Immature natural killer cell (primary cell): ENCODE results near the gene SMCHD1. TPM values are rescaled to one million over a fixed set of nuclear protein-coding genes. Genes with fewer than 3 reads are reported as not detected.
A peak's percentile ranks its signal among the peaks of the same experiment; 100 is the strongest.
"Not testable (repeated sequence)": the region's sequence is repeated elsewhere in the genome, so short reads cannot be mapped to it uniquely, and the experiment has no call there.

Experiments used
- DNase-seq, 3 donors: peaks; one replicate each; pipeline ENCODE4 v3.0.0; 2022; ENCODE audit warnings: mixed read lengths in 1 of 3
- H3K27ac Mint-ChIP-seq, 6 donors: one replicate each; pipeline ENCODE4 v1.8.0; 2020; ENCODE audit warnings: mixed read lengths in 6 of 6, mild to moderate bottlenecking in 5 of 6, inconsistent platforms in 4 of 6, moderate library complexity in 3 of 6
- H3K27me3 Mint-ChIP-seq, 3 donors: one replicate each; pipeline ENCODE4 v1.8.0; 2020 to 2021; ENCODE audit warnings: low read depth in 3 of 3, mild to moderate bottlenecking in 3 of 3, mixed read lengths in 3 of 3, moderate library complexity in 3 of 3, inconsistent platforms in 1 of 3
- H3K36me3 Mint-ChIP-seq, 3 donors: one replicate each; pipeline ENCODE4 v1.8.0; 2020; ENCODE audit warnings: mixed read lengths in 3 of 3, inconsistent platforms in 2 of 3, mild to moderate bottlenecking in 2 of 3
- H3K4me1 Mint-ChIP-seq, 2 donors: one replicate each; pipeline ENCODE4 v1.8.0; 2020; ENCODE audit warnings: inconsistent platforms in 2 of 2, mild to moderate bottlenecking in 2 of 2, mixed read lengths in 2 of 2, moderate library complexity in 1 of 2
- H3K4me3 Mint-ChIP-seq, 5 donors: one replicate each; pipeline ENCODE4 v1.8.0; 2020; ENCODE audit warnings: mild to moderate bottlenecking in 5 of 5, mixed read lengths in 5 of 5, inconsistent platforms in 3 of 5, moderate library complexity in 3 of 5
- H3K9me3 Mint-ChIP-seq, 6 donors: one replicate each; pipeline ENCODE4 v1.8.0; 2020; ENCODE audit warnings: mild to moderate bottlenecking in 6 of 6, mixed read lengths in 6 of 6, inconsistent platforms in 4 of 6, moderate library complexity in 3 of 6
- polyA plus RNA-seq, 3 donors: library from polyadenylated mRNA; unstranded; fragments of 300-500 nt; fragmentation: Illumina TruSeq; gene quantifications; one replicate each; pipeline ENCODE4 v1.2.3, GENCODE V29; 2021

The SMCHD1 gene
- polyA plus RNA-seq, 3 donors from 2014 or later: 13.9 to 31.0 (median 17.8) TPM

GRCh38 chr18:2642771-2643170 is 12.8 kb upstream of the SMCHD1 start:
- Mint-ChIP-seq H3K4me3 (peak overlapping the region in 3 of 5 donors; percentile 17 to 41 (median 21)), H3K4me1 (peaks cover 34 to 41% of the 10 kb centered on the region in 2 donors), H3K36me3 (peaks cover 0 to 5% (median 0%) of the 10 kb centered on the region in 3 donors), H3K9me3 (no peaks in the 10 kb centered on the region), H3K27me3 (peaks cover 1 to 3% (median 1%) of the 10 kb centered on the region in 3 donors), H3K27ac (peak overlapping the region in 1 of 6 donors; percentile 82)
- DNase-seq: no peak

GRCh38 chr18:2644535-2644934 is 11.0 kb upstream of the SMCHD1 start:
- DNase-seq: no peak
- no peak overlapping the region for H3K4me3 Mint-ChIP-seq
- peaks cover 19 to 26% of the 10 kb centered on the region in 2 donors for H3K4me1 Mint-ChIP-seq
- H3K36me3 Mint-ChIP-seq: peaks cover 0 to 5% (median 0%) of the 10 kb centered on the region in 3 donors
- H3K27me3 Mint-ChIP-seq: peaks cover 0 to under 1% (median 0%) of the 10 kb centered on the region in 3 donors
- H3K27ac Mint-ChIP-seq: no peak overlapping the region
- H3K9me3 Mint-ChIP-seq: no peaks in the 10 kb centered on the region

- no peak overlapping the region for H3K27ac Mint-ChIP-seq
- H3K4me1 Mint-ChIP-seq: peaks cover 14 to 19% of the 10 kb centered on the region in 2 donors
- H3K27me3 Mint-ChIP-seq: peaks cover 7 to 19% (median 17%) of the 10 kb centered on the region in 3 donors
- H3K9me3 Mint-ChIP-seq: peaks cover 0 to 1% (median 0%) of the 10 kb centered on the region in 6 donors
- H3K4me3 Mint-ChIP-seq: no peak overlapping the region
- no peak for DNase-seq
- peaks cover 0 to 4% (median 0%) of the 10 kb centered on the region in 3 donors for H3K36me3 Mint-ChIP-seq
Observed at GRCh38 chr18:2651981-2652380, 3.5 kb upstream of the SMCHD1 start.

GRCh38 chr18:2653467-2653866 is 2.1 kb upstream of the SMCHD1 start:
- Mint-ChIP-seq H3K27me3 (peaks cover 7 to 19% (median 17%) of the 10 kb centered on the region in 3 donors), H3K9me3 (peaks cover 0 to 1% (median 0%) of the 10 kb centered on the region in 6 donors), H3K4me3 (peak overlapping the region in 3 of 5 donors; percentile 5 to 48 (median 27)), H3K27ac (peak overlapping the region; percentile 18 to 96 (median 66)), H3K4me1 (peaks cover 27 to 34% of the 10 kb centered on the region in 2 donors), H3K36me3 (peaks cover 0 to 4% (median 0%) of the 10 kb centered on the region in 3 donors)
- DNase-seq: no peak

- H3K4me3 Mint-ChIP-seq: peak overlapping the region; percentile 87 to 97 (median 92)
- peaks cover 7 to 19% (median 17%) of the 10 kb centered on the region in 3 donors for H3K27me3 Mint-ChIP-seq
- peaks cover 0 to 4% (median 0%) of the 10 kb centered on the region in 3 donors for H3K36me3 Mint-ChIP-seq
- H3K9me3 Mint-ChIP-seq: peaks cover 0 to 1% (median 0%) of the 10 kb centered on the region in 6 donors
- H3K4me1 Mint-ChIP-seq: peaks cover 34 to 43% of the 10 kb centered on the region in 2 donors
- no peak for DNase-seq
- peak overlapping the region; percentile 91 to 99 (median 95) for H3K27ac Mint-ChIP-seq
Observed at GRCh38 chr18:2654169-2654927, 1.2 kb upstream of the SMCHD1 start.

GRCh38 chr18:2654928-2655177 is 673 bp upstream of the SMCHD1 start:
- peak; percentile 79 to 86 (median 84) for DNase-seq

GRCh38 chr18:2655954-2656236 is 369 bp downstream of the SMCHD1 start:
- Mint-ChIP-seq H3K4me1 (peaks cover 41 to 52% of the 10 kb centered on the region in 2 donors), H3K36me3 (peaks cover 2 to 4% (median 2%) of the 10 kb centered on the region in 3 donors)

More at GRCh38 chr18:2654928-2655177, 673 bp upstream of the SMCHD1 start:
- peak overlapping the region; percentile 91 to 99 (median 95) for H3K27ac Mint-ChIP-seq
- H3K4me1 Mint-ChIP-seq: peaks cover 38 to 48% of the 10 kb centered on the region in 2 donors
- H3K4me3 Mint-ChIP-seq: peak overlapping the region; percentile 87 to 97 (median 92)
- H3K9me3 Mint-ChIP-seq: no peaks in the 10 kb centered on the region
- H3K27me3 Mint-ChIP-seq: peaks cover 7 to 19% (median 15%) of the 10 kb centered on the region in 3 donors
- peaks cover 0 to 4% (median 0%) of the 10 kb centered on the region in 3 donors for H3K36me3 Mint-ChIP-seq

GRCh38 chr18:2656237-2656980 is 883 bp downstream of the SMCHD1 start:
- H3K9me3 Mint-ChIP-seq: no peaks in the 10 kb centered on the region
- H3K4me1 Mint-ChIP-seq: peaks cover 45 to 57% of the 10 kb centered on the region in 2 donors
- peak overlapping the region; percentile 87 to 97 (median 93) for H3K4me3 Mint-ChIP-seq
- peaks cover 8 to 20% (median 15%) of the 10 kb centered on the region in 3 donors for H3K27me3 Mint-ChIP-seq
- peak overlapping the region; percentile 88 to 98 (median 96) for H3K27ac Mint-ChIP-seq
- H3K36me3 Mint-ChIP-seq: peaks cover 3 to 4% (median 4%) of the 10 kb centered on the region in 3 donors
- DNase-seq: peak in 2 of 3 donors; percentile 50 to 57

More at GRCh38 chr18:2655954-2656236, 369 bp downstream of the SMCHD1 start:
- H3K4me3 Mint-ChIP-seq: peak overlapping the region; percentile 87 to 97 (median 93)
- no peak for DNase-seq
- peak overlapping the region; percentile 88 to 98 (median 96) for H3K27ac Mint-ChIP-seq
- H3K27me3 Mint-ChIP-seq: peaks cover 8 to 19% (median 15%) of the 10 kb centered on the region in 3 donors
- H3K9me3 Mint-ChIP-seq: no peaks in the 10 kb centered on the region

- Mint-ChIP-seq H3K27ac (peak overlapping the region; percentile 88 to 98 (median 96)), H3K36me3 (peaks cover 3 to 4% (median 4%) of the 10 kb centered on the region in 3 donors), H3K27me3 (peaks cover 8 to 20% (median 15%) of the 10 kb centered on the region in 3 donors), H3K4me1 (peaks cover 47 to 61% of the 10 kb centered on the region in 2 donors), H3K9me3 (no peaks in the 10 kb centered on the region), H3K4me3 (peak overlapping the region; percentile 87 to 97 (median 93))
- DNase-seq: no peak
Observed at GRCh38 chr18:2656981-2657512, 1.5 kb downstream of the SMCHD1 start.

GRCh38 chr18:2657788-2658458 is 2.4 kb downstream of the SMCHD1 start:
- DNase-seq: no peak
- Mint-ChIP-seq H3K4me1 (peaks cover 54 to 68% of the 10 kb centered on the region in 2 donors), H3K27me3 (peaks cover 8 to 23% (median 15%) of the 10 kb centered on the region in 3 donors)

GRCh38 chr18:2660849-2661248 is 5.3 kb downstream of the SMCHD1 start:
- not testable (repeated sequence) for H3K9me3 Mint-ChIP-seq, H3K36me3 Mint-ChIP-seq, DNase-seq
- Mint-ChIP-seq H3K4me1 (peaks cover 75 to 84% of the 10 kb centered on the region in 2 donors), H3K4me3 (peak overlapping the region in 2 of 5 donors; percentile 15 to 21), H3K27ac (peak overlapping the region in 4 of 6 donors; percentile 25 to 81 (median 64)), H3K27me3 (peaks cover 5 to 13% (median 6%) of the 10 kb centered on the region in 3 donors)

More at GRCh38 chr18:2657788-2658458, 2.4 kb downstream of the SMCHD1 start:
- Mint-ChIP-seq H3K9me3 (no peaks in the 10 kb centered on the region), H3K36me3 (peaks cover 3 to 4% (median 4%) of the 10 kb centered on the region in 3 donors), H3K4me3 (peak overlapping the region; percentile 84 to 97 (median 91)), H3K27ac (peak overlapping the region; percentile 80 to 98 (median 86))

GRCh38 chr18:2662288-2662687 is 6.8 kb downstream of the SMCHD1 start:
- Mint-ChIP-seq H3K4me1 (peaks cover 74 to 89% of the 10 kb centered on the region in 2 donors), H3K27ac (peak overlapping the region in 2 of 6 donors; percentile 32 to 69)
- H3K27me3 Mint-ChIP-seq, H3K9me3 Mint-ChIP-seq, H3K4me3 Mint-ChIP-seq, H3K36me3 Mint-ChIP-seq, DNase-seq: not testable (repeated sequence)

GRCh38 chr18:2662990-2663389 is 7.5 kb downstream of the SMCHD1 start:
- H3K4me1 Mint-ChIP-seq: peaks cover 69 to 84% of the 10 kb centered on the region in 2 donors
- H3K27me3 Mint-ChIP-seq: peaks cover 0 to 4% (median 1%) of the 10 kb centered on the region in 3 donors
- no peaks in the 10 kb centered on the region for H3K9me3 Mint-ChIP-seq
- peak overlapping the region; percentile 8 to 69 (median 59) for H3K4me3 Mint-ChIP-seq
- peaks cover 5 to 10% (median 9%) of the 10 kb centered on the region in 3 donors for H3K36me3 Mint-ChIP-seq
- DNase-seq: no peak
- peak overlapping the region; percentile 3 to 84 (median 64) for H3K27ac Mint-ChIP-seq
